GM19193 (cell line): ENCODE measurements around the gene MBNL2.

Source experiments
- POLR2A ChIP-seq: IDR thresholded peaks from 4 replicates; pipeline ENCODE4 v1.6.1; 2011; ENCODE audit not compliant: insufficient read depth, insufficient read length; ENCODE audit errors: extremely low read depth

Gene MBNL2

DNA sequence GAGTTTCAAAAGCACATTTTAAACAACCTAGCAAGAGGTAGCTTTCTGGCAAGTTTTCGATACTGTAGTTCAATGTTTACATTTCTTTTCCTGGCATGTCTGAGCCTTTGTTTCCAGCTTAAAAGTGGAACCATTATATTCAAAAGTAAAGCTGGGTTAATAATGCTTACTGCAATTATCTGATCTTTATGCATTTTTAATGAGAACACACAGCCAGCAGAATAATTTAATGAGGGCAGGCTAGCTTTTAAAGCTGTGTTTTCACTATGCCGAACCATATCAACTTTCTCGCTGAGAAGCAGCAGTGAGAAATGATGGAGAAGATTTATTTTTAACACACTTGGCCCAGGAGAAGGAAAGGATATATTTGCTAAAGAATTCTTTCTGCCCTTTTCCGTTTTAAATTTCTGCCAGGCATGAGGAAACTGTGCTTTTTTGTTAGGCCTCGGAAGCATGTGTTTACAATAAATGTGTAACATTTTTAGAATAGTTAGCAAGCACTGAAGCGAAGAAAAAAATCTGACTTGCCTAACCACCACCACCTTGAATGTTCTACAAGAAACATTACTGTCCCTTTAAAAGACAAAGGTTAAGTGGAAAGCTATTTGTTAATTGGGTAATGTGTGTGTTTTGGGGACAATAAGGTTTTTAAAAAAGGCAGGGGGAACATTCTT, 1.0 kb downstream of the MBNL2 start:
- TF ChIP-seq POLR2A = no peak

DNA sequence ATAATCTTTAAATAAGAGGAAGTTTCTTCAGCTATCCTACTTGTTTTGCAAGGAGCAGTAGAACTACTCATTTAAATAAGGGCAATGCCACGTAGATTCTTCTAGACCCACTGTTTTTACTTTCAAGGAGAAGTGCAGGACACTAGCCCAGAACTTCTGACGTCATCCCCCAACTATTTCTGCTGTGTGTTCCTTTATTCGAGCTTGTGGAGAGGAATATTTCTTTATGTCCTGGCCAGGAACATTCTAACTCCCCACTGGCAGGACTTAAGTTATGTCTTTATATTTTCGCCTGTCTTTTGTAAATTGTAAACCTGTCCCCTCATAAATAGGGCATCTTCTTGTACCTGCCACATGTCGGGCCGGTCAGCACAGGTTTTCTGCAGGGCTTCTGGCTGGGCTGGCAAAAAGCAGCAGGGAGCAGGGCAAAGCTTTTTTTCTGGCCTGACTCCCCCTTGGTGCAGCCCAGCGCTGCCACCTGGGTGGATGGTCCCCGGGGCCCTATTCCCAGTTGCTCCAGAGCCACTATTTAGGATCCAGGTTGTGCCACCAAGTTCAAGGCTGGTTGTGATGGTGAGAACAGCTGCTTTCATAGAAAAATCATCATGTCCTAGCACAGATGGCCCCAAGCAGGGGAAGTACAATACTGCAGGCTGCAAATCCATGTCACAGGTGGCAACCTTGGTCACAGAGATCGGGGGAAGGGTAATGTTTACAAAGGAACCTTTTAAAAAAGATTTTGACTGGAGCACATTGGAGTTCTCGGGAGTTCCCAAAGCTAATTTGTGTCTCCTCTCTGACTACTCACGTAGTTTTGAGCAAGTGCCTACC, 1.8 kb downstream of the MBNL2 start:
- no peak for TF ChIP-seq POLR2A

DNA sequence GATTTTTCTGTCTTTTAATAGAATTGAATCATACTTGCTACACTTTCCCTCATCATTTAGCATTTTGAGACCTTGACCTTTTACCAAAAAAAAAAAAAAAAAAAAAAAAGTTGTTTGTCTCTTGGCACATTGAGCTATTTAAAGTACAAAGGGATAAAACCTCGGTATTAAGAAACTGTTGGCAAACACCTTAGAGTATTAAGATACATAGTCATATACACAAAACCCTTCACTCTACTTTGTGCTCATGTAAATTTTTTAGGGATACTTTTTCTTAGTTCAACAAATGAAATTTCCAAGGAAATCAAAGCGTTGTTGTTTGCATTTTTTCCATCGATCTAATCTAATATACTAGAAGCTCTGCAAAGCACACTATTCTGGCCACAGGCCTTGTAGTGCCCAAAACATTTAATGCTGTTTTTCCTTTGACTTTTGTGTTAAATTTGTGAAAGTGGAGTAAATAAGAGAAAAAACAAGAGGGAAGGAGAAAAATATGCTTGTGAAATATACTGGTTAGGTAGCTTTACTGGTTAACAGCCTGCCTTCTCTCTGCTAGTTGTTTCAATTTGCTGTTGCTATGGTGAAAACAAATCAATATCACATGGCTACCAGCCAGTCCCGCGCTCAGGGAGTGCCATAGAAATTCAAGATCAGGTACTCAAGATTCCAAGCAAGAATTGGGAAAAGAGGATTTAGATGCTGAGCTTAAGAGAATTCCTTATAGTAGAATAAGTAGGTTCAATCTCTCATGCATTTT, 2.6 kb downstream of the MBNL2 start:
- TF ChIP-seq POLR2A = no peak

DNA sequence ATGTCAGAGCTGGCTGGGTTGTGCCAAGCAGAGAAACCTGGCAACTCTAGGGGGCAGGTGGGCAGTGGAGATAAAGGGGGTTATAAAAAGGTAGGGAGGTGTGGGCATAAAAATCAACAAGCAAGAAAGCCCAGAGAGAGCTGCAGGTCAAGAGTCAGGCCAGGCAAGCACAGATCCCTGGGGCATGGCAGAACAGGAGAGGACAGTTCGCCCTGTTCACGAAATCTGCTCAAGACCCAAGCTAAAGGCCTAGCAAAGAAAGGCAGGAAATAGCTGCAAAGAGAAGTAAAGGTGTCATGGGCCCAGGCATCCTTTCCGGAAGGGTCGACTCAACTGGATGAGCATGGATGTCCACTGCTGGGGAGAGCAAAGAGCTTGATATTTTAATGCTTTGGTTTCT, 3.4 kb downstream of the MBNL2 start:
- no peak for TF ChIP-seq POLR2A

DNA sequence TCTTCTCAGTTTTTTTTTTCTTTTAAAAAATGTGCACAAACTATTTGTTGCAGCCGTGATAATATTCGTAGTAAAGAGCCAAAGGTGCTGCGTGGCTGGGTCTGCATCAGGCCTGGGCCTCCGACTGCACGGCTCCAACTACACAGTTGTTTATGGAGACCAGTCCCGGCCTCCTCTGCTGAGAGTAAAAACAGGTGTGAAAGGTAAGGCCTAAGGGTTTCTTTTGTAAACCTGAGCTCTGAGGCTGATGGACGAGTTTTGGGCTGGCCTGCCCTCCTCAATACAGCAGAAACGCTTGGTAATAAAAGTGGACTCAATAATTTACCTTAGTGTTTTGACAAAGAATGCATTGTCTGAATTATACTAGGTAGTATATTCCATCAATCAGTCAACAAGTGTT, 3.9 kb downstream of the MBNL2 start:
- no peak for TF ChIP-seq POLR2A

DNA sequence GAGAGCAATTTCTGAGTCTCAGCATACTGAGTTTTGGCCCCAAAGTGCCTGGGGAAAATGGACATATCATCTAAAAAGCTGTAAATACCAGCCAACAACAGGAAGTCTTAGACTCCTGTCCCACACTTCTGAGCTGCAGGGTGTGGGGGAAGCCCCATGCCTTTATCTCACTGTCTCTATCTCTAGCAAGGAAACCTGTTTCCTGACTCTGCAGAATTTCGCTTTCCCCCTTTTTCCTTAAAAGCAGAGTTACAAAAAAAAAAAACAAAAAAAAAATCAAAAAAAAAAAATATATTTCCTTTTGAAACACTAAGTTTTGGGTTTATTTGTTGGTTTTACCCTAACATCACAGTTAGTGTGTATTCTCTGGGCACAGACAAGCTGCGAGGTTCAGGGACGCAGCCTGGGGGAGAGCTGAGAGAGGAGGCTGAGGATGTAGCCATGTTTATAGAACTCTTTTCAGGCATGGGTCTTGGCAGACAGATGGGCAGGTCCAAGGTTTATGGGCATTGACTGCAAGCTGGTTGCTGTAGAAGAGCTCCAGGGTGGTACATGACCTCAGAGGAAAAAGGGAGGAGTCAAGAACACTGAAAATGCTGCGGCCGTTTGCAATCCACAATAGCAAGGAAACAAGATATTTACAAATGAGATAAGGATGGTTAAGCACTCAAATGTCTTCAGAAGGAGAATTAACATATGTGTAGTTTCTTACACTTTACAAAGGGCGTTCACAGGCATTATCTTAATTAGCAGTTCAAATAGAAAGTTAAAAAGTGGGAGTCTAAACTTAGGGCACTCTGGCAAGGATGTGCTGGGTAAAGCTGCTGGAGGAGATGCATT, 4.9 kb downstream of the MBNL2 start:
- no peak for TF ChIP-seq POLR2A

DNA sequence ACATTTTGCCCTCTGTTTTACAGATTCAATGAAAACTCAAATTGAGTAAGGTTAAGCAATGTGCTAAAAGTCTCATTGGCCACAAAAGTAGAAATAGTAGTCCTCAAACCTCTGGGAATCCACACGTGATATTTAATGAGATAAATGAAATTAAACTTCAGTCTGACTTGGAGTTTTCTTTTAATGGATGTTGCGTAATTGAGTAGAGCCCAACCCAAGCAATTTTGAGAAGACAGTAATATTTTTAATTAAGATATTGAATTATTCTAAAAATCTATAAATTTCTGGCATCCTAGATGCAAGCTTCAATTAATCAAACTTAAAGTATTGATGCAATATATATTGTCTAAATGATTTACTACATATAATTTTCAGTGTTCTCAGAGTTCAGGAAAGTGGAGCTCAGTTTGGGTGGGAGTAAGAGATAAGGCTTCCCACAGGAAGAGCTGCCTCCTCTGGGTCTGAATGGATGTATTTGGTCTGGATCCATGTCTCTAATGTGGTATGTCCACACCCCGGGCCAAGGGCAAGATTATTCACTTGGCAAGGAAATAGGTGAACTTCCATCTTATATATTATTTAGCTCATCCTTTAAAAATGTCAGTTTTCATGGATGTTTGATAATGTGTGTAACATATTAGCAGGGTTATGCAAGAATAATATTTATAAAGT, 6.9 kb downstream of the MBNL2 start:
- TF ChIP-seq POLR2A = no peak

DNA sequence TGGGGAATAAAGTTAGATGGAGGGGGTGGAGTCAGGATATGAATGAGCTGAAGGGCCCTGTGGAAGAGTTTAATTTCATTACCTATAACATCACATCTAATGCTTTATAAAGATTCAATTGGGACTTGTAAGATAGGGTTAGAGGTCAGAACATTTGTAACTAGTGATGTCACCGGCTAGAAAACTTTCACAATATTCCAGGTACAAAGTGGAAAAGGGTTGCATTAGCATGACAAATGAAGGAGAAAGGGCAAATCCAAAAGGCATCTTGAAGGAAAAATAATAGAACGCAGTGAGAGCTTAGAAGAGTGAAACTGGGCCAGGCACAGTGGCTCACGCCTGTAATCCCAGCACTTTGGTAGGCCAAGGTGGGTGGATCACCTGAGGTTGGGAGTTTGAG, 7.6 kb downstream of the MBNL2 start:
- no peak for TF ChIP-seq POLR2A

DNA sequence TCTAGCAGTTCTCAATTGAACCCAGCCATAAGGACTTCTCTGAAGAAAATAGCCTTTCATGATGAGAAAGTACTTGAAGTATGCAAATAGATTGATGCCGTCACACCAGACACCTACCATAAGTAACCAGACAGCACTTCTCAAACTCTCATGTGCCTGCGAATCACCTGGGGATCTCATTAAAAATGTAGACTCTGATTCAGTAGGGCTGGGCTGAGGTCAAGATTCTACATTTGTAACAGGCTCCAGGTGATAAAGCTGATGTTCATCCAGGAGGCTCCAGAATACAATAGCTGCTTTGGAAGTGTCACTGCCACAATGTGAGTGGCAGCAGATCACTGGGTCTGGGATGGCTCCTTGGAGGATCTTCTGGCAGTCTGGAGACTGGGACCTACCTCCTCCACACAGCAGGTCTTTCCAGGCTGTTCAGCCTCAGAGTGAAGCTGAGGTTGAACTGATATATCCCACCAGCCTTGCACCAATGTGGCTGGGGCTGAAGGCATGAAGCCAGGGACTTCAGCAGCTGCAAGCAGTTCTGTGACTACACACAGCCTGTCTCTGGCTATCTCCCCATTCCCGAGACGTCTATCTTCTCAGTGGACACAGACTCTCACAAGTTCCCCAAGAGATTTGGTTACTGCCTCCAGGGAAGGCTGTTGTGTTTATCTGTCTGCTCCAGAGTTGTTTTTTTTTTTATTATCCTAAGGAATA, 9.1 kb downstream of the MBNL2 start:
- no peak for TF ChIP-seq POLR2A

DNA sequence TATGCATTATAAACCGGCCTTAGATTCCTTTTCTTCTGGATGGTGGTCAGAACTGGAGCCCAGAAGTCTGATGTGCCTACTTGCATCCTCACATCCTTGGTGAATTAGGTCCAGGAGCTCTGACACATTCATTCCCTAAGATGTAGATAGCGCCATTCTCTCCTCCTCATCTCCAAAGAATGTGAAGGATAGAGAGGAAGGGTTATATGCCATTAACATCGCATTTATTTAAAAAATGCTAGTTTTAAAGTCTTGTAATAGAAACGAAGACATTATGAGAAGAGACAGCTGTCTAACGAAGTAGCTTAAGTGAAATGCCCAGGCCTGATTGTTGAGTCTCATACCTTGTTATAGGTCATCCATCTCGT, 9.7 kb downstream of the MBNL2 start:
- TF ChIP-seq POLR2A = no peak

DNA sequence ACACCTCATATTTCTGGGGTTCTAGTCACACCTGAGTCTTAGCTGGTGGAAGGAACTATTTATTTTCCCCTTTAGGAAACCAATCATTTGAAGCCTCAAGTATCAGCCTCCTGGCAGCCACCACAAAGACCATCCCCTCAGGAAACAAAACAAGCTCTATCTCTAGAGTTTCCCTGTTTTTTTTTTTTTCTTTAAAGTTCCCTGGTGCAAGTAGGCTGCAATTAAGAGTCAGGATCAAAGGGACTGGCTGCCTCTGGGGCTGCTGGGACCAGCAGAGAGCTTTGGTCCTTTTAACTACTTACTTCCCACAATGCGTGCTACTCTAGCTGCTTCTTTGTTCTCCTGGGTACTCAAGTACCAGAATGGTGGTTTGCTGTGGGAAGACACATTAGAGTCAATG, 11.4 kb downstream of the MBNL2 start:
- no peak for TF ChIP-seq POLR2A

DNA sequence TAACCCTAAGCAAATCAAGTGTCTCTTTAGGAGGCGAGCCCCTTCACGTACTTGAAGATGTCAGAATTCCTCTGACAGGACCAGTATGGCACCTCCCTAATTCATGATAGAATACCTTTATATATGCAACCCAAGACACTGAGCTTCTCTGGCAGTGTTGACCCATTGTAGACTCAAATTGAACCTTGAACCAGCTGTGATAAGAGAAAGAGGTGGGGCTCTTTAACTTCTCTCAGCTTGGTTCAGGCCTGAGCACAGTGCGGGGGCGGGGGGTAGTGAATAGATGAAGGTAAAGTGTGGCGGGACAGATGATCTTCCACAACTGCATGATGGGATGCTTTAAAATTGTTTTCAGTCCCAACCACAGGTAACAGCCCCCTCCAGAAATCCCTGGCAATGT, 12.1 kb downstream of the MBNL2 start:
- TF ChIP-seq POLR2A = no peak

DNA sequence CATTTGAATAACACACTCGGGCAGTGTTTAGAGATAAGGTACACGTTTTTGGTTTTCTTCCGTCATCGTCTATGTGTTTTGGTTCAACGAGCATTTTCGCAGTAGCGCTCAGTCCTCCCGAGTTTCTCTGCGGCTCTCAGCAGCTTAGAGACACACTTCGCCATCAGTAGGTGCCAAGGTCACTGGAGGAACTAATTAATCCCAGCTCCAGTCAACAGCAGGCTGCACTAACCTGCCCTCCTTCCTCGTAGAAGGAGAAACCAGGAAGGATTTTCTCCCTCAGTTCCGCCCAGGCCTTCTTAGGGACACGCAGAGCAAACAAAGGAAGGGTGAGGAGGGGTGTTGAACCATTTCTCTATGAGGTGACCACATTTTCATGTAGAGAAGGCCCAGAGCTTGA, 12.6 kb downstream of the MBNL2 start:
- no peak for TF ChIP-seq POLR2A
